Fibroblast of mammary gland (primary cell): ENCODE data around the gene MOAP1.
"Not testable (repeated sequence)": the region's sequence is repeated elsewhere in the genome, so short reads cannot be mapped to it uniquely, and the experiment has no call there.

Experiments used
- DNase-seq: peaks from one replicate; pipeline ENCODE4 v3.0.0-alpha.2; 2010; ENCODE audit warnings: low read depth
- H3K4me3 ChIP-seq: 2 replicates; pipeline ENCODE4 v1.5.1; 2011; ENCODE audit warnings: low read depth, mild to moderate bottlenecking, low read length, moderate library complexity; ENCODE audit not compliant: control insufficient read depth
- CTCF ChIP-seq: conservative IDR thresholded peaks from 2 replicates; pipeline ENCODE4 v1.5.1; 2011; ENCODE audit warnings: low read depth, low read length, inconsistent platforms; ENCODE audit not compliant: control insufficient read depth, insufficient read depth

The MOAP1 gene, protein sequence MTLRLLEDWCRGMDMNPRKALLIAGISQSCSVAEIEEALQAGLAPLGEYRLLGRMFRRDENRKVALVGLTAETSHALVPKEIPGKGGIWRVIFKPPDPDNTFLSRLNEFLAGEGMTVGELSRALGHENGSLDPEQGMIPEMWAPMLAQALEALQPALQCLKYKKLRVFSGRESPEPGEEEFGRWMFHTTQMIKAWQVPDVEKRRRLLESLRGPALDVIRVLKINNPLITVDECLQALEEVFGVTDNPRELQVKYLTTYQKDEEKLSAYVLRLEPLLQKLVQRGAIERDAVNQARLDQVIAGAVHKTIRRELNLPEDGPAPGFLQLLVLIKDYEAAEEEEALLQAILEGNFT

GRCh38 chr14:93184391-93185348, at the start of gene MOAP1, which contains the start of gene LYSET:
Gene MOAP1 (minus strand): TSS chr14:93184897. CDS start chr14:93184242, 655 bp downstream.
Gene LYSET (plus strand): TSS chr14:93185317. CDS start chr14:93185406, 89 bp downstream.
- DNase-seq, result peak; percentile 65
- TF ChIP-seq CTCF, result no peak
- peak within 1 kb of the TSS; percentile 87 for H3K4me3 ChIP-seq

- not testable (repeated sequence) for DNase-seq, H3K4me3 ChIP-seq
Measured at GRCh38 chr14:93233078-93233477, 48.4 kb upstream of the MOAP1 start.

GRCh38 chr14:93232159-93232558, 47.5 kb upstream of the MOAP1 start:
- no peak overlapping the region for H3K4me3 ChIP-seq
- DNase-seq, result no peak
- TF ChIP-seq CTCF, result no peak

DNA sequence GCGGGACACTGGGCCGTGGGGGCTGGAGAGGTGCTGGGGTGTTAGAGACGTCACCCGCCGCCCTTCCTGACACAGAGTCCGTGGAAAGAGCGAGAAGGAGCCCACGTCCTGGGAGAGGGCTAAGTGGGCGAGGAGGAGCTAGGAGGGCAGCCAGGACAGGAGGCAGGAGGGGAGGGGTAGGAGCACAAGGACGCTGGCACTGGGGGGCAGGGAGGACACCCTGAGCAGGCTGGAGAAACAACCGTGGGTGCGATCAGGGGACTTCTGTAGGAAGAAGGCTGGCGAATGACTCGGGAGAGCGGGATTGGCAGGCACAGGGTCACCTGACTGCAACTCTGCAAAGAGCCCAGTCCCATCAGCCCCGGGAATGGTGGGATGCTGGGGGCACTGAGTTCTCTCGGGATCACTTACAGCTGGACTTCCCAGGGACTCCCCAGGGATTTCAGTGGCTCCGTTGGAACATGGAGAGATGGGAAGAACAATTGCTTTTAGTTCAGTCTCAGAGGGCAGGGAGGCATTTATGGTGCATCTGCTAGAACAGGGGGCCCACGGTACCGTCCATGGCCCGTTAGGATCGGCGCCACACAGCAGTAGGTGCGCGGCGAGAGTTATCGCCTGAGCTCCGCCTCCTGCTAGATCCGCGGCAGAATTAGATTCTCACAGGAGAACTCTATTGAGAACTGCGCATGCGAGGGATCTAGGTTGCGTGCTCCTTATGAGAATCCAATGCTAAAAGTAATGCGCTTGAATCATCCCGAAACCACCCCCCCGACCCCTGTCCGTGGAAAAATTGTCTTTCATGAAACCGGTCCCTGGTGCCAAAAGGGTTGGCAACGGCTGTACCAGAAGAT, 46.7 kb upstream of the MOAP1 start:
- DNase-seq, result peak; percentile 66
- TF ChIP-seq CTCF, result no peak
- peak overlapping the region; percentile 65 for H3K4me3 ChIP-seq

DNA sequence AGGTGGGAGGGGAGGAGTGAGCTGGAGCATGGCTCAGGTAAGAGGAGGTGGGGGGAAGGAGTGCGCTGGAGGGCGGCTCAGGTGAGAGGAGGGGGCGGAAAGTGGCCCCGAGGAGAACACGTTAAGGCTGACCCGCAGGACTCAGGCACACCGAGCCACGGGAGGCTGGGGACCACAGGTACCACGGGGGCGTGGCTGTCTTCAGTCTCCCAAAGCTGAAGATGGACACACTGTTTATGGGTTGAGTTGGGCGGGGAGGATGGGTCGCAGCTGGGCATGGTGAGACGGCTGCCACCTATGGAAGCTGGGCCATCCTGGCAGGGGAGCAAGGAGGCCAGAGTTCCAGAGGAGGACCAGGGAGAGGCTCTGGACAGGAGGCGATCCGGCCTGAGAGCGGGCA, 45.8 kb upstream of the MOAP1 start:
- DNase-seq, result no peak
- H3K4me3 ChIP-seq, result no peak overlapping the region
- TF ChIP-seq CTCF, result no peak

DNA sequence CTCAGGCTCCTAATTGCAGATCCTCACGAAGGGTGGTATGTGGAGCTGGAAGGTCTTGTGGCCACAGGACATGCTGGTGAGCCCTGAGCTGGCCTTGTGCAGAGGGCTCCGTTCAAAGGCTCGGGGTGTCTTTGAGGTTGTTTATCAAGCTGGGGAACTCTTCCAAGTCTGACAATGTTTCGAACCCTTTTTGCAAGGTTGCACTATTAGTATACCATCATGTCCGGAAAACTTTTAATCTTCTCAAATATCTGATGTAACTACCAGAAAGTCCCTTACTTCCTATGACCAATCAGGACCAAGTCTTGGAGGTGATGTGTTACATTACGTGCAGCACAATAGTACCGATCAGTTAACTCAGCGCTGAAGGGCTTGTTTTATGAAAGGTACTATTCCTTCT, 43.9 kb upstream of the MOAP1 start:
- no peak for TF ChIP-seq CTCF
- no peak overlapping the region for H3K4me3 ChIP-seq
- DNase-seq, result no peak
